Measurements from ENCODE around the gene NOL4. TPM values are rescaled to one million over a fixed set of nuclear protein-coding genes. Genes with fewer than 3 reads are reported as not detected.

NOL4 gene
- polyA plus RNA-seq, 1 donor from 2014 or later: 61.0 TPM

- H3K4me2 ChIP-seq (ENCODE audit: low read length): no peak overlapping the region
- H3K79me2 ChIP-seq (replicated peaks; ENCODE audit: insufficient read depth, low read length): no peaks in the 10 kb centered on the region
- no peaks in the 10 kb centered on the region for H4K20me1 ChIP-seq (ENCODE audit: insufficient read depth)
- no peaks in the 10 kb centered on the region for H3F3A ChIP-seq (ENCODE audit: insufficient read depth, low read length, poor library complexity, severe bottlenecking)
- no peak overlapping the region for H3K4me3 ChIP-seq (ENCODE audit: low read length)
- H3K9me3 ChIP-seq (ENCODE audit: low read length): no peaks in the 10 kb centered on the region
- H3K27me3 ChIP-seq (ENCODE audit: insufficient read depth, low read depth, low read length): no peaks in the 10 kb centered on the region
- H3K9ac ChIP-seq (ENCODE audit: low read length): no peak overlapping the region
- H2AFZ ChIP-seq (ENCODE audit: low read depth, low read length): no peak overlapping the region
- H3K36me3 ChIP-seq (ENCODE audit: insufficient read depth, low read length): no peaks in the 10 kb centered on the region
- TF ChIP-seq RAD21 (conservative IDR thresholded peaks at IDR 0.05): no peak
- no peak for TF ChIP-seq REST (IDR thresholded peaks at IDR 0.05; ENCODE audit: borderline replicate concordance)
- TF ChIP-seq TAF1 (IDR thresholded peaks at IDR 0.05; ENCODE audit: low read depth): no peak
- TF ChIP-seq CTCF (IDR thresholded peaks at IDR 0.05; ENCODE audit: poor library complexity, severe bottlenecking): no peak
- TF ChIP-seq MXI1 (conservative IDR thresholded peaks at IDR 0.05; ENCODE audit: poor library complexity, severe bottlenecking): no peak
- TF ChIP-seq EZH2 (IDR thresholded peaks at IDR 0.05; ENCODE audit: borderline replicate concordance, insufficient read depth, low read length, poor library complexity, severe bottlenecking): no peak
- no peak for TF ChIP-seq POLR2AphosphoS5 (IDR thresholded peaks at IDR 0.05)
- no peaks in the 10 kb centered on the region for H3K9me2 ChIP-seq (ENCODE audit: insufficient read depth, low read length)
- H3K27ac ChIP-seq (ENCODE audit: low read length): no peak overlapping the region
These were observed 20.8 kb downstream of the NOL4 start for GRCh38 chr18:34203866-34204265.

GRCh38 chr18:34196256-34196655 is 28.5 kb downstream of the NOL4 start:
- H3K36me3 ChIP-seq (ENCODE audit: insufficient read depth, low read length): no peaks in the 10 kb centered on the region
- no peak overlapping the region for H2AFZ ChIP-seq (ENCODE audit: low read depth, low read length)
- no peak overlapping the region for H3K9ac ChIP-seq (ENCODE audit: low read length)
- H3K9me2 ChIP-seq (ENCODE audit: insufficient read depth, low read length): no peaks in the 10 kb centered on the region
- no peak overlapping the region for H3K4me3 ChIP-seq (ENCODE audit: low read length)
- no peaks in the 10 kb centered on the region for H3K79me2 ChIP-seq (replicated peaks; ENCODE audit: insufficient read depth, low read length)
- no peaks in the 10 kb centered on the region for H4K20me1 ChIP-seq (ENCODE audit: insufficient read depth)
- TF ChIP-seq POLR2AphosphoS5 (IDR thresholded peaks at IDR 0.05) (peak; percentile 97), REST (IDR thresholded peaks at IDR 0.05; ENCODE audit: borderline replicate concordance) (peak; percentile 32), SMC3 (conservative IDR thresholded peaks at IDR 0.05; ENCODE audit: poor library complexity) (no peak), EP300 (conservative IDR thresholded peaks at IDR 0.05; ENCODE audit: poor library complexity, severe bottlenecking) (peak; percentile 92), EZH2 (IDR thresholded peaks at IDR 0.05; ENCODE audit: borderline replicate concordance, insufficient read depth, low read length, poor library complexity, severe bottlenecking) (no peak)
- no peaks in the 10 kb centered on the region for H3K27me3 ChIP-seq (ENCODE audit: insufficient read depth, low read depth, low read length)
- no peak overlapping the region for H3K4me2 ChIP-seq (ENCODE audit: low read length)
- no peaks in the 10 kb centered on the region for H3F3A ChIP-seq (ENCODE audit: insufficient read depth, low read length, poor library complexity, severe bottlenecking)
- peaks cover 4% of the 10 kb centered on the region for H3K9me3 ChIP-seq (ENCODE audit: low read length)
- H3K27ac ChIP-seq (ENCODE audit: low read length): no peak overlapping the region

Measured in neural cell (in vitro differentiated cells).